Islet of Langerhans (tissue), 1 donor: ENCODE measurements around the gene SLC15A4.
"Not testable (repeated sequence)": the region's sequence is repeated elsewhere in the genome, so short reads cannot be mapped to it uniquely, and the experiment has no call there.

Experiments
- FAIRE-seq: peaks from one replicate; lab custom pipeline; 2011; peaks lifted over from hg19 to GRCh38; lab: Jason Lieb, UNC

The SLC15A4 gene

GRCh38 chr12:128814411-128815261, 9.1 kb downstream of the SLC15A4 start:
- no peak for FAIRE-seq

- FAIRE-seq = no peak
Observed at GRCh38 chr12:128813883-128814282, 9.9 kb downstream of the SLC15A4 start.

- no peak for FAIRE-seq
Observed at GRCh38 chr12:128813392-128813791, 10.4 kb downstream of the SLC15A4 start.

GRCh38 chr12:128811806-128812205, 12.0 kb downstream of the SLC15A4 start:
- FAIRE-seq = no peak

GRCh38 chr12:128810182-128811127, 13.3 kb downstream of the SLC15A4 start:
- no peak for FAIRE-seq

- no peak for FAIRE-seq
Observed at GRCh38 chr12:128808651-128809050, 15.1 kb downstream of the SLC15A4 start.

GRCh38 chr12:128807161-128807724, 16.5 kb downstream of the SLC15A4 start:
- FAIRE-seq = no peak

- FAIRE-seq = no peak
Observed at GRCh38 chr12:128806573-128806972, 17.2 kb downstream of the SLC15A4 start.

GRCh38 chr12:128805406-128805805, 18.4 kb downstream of the SLC15A4 start:
- FAIRE-seq = not testable (repeated sequence)

- no peak for FAIRE-seq
Observed at GRCh38 chr12:128804762-128805161, 19.0 kb downstream of the SLC15A4 start.

GRCh38 chr12:128803788-128804187, 20.0 kb downstream of the SLC15A4 start:
- no peak for FAIRE-seq

GRCh38 chr12:128802756-128803155, 21.0 kb downstream of the SLC15A4 start:
- FAIRE-seq = no peak

- FAIRE-seq = no peak
Observed at GRCh38 chr12:128801879-128802391, 21.8 kb downstream of the SLC15A4 start.

- FAIRE-seq = no peak
Observed at GRCh38 chr12:128800606-128801005, 23.2 kb downstream of the SLC15A4 start.

GRCh38 chr12:128798571-128799341, 25.0 kb downstream of the SLC15A4 start:
- no peak for FAIRE-seq

- no peak for FAIRE-seq
Observed at GRCh38 chr12:128797119-128798118, 26.3 kb downstream of the SLC15A4 start.

- no peak for FAIRE-seq
Observed at GRCh38 chr12:128796439-128797118, 27.2 kb downstream of the SLC15A4 start.

- no peak for FAIRE-seq
Observed at GRCh38 chr12:128795530-128796361, 28.0 kb downstream of the SLC15A4 start.
